HL-60 (cell line): Measurements from ENCODE around the gene CBX6.

Experiments
- DNase-seq, 2 experiments: peaks; one replicate each; pipeline ENCODE4 v3.0.0-alpha.2; 2010 to 2020; ENCODE audit warnings: low read depth in 1 of 2, low spot score in 1 of 2
- H3K27ac ChIP-seq: fragments of 250-450 bp; sonication (Bioruptor Pico); replicated peaks from 2 replicates; pipeline ENCODE4 v1.5.1; 2020; ENCODE audit warnings: mild to moderate bottlenecking, moderate library complexity
- H3K27me3 ChIP-seq: fragments of 250-450 bp; sonication (Bioruptor Pico); 2 replicates; pipeline ENCODE4 v1.5.1; 2021; ENCODE audit warnings: mild to moderate bottlenecking, moderate library complexity; ENCODE audit not compliant: insufficient read depth, poor library complexity, severe bottlenecking
- H3K4me3 ChIP-seq: replicated peaks from 2 replicates; pipeline ENCODE4 v1.5.1; 2011; ENCODE audit warnings: mild to moderate bottlenecking, control low read depth, low read length; ENCODE audit not compliant: insufficient read depth
- GABPA ChIP-seq: IDR thresholded peaks from 2 replicates; pipeline ENCODE4 v1.6.1; 2012; ENCODE audit warnings: low read depth
- POLR2AphosphoS5 ChIP-seq: IDR thresholded peaks from 2 replicates; pipeline ENCODE4 v1.6.1; 2012; ENCODE audit warnings: low read depth
- REST ChIP-seq: IDR thresholded peaks from 2 replicates; pipeline ENCODE4 v1.6.1; 2012; ENCODE audit warnings: low read depth; ENCODE audit not compliant: insufficient replicate concordance
- SPI1 ChIP-seq: IDR thresholded peaks from 2 replicates; pipeline ENCODE4 v1.6.1; 2012; ENCODE audit warnings: low read depth, mild to moderate bottlenecking, borderline replicate concordance
- TF ChIP-seq, protein P1 (sequence below): IDR thresholded peaks from one replicate; pipeline ENCODE4 v1.5.1; 2011; ENCODE audit warnings: low read length, control low read depth, inconsistent platforms; ENCODE audit not compliant: insufficient read depth

CBX6 gene

DNA sequence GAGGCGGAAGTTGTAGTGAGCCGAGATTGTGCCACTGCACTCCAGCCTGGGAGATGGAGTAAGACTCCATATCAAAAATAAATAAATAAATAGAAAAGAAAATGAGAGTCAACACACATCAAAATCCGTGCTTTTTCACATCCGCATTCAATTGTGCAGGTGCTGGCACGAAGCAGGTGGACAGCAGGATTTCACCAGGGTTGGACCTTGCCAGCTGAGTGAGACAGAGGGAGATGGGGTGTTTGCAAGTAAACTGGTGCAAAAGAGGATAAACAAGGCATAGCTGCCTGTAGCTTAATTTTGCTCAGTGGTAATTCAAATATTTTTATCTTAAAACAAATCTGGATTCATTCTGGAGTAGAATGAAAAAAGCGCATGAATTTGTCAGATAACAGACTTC lies 54.8 kb downstream of the CBX6 start:
- Histone ChIP-seq H3K27ac (no peak overlapping the region), H3K27me3 (no peaks in the 10 kb centered on the region), H3K4me3 (no peak overlapping the region)
- TF ChIP-seq, protein P1, sequence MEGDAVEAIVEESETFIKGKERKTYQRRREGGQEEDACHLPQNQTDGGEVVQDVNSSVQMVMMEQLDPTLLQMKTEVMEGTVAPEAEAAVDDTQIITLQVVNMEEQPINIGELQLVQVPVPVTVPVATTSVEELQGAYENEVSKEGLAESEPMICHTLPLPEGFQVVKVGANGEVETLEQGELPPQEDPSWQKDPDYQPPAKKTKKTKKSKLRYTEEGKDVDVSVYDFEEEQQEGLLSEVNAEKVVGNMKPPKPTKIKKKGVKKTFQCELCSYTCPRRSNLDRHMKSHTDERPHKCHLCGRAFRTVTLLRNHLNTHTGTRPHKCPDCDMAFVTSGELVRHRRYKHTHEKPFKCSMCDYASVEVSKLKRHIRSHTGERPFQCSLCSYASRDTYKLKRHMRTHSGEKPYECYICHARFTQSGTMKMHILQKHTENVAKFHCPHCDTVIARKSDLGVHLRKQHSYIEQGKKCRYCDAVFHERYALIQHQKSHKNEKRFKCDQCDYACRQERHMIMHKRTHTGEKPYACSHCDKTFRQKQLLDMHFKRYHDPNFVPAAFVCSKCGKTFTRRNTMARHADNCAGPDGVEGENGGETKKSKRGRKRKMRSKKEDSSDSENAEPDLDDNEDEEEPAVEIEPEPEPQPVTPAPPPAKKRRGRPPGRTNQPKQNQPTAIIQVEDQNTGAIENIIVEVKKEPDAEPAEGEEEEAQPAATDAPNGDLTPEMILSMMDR, result no peak
- TF ChIP-seq POLR2AphosphoS5 (no peak), REST (no peak), SPI1 (no peak), GABPA (no peak)
- no peak for DNase-seq

- TF ChIP-seq, protein P1, result no peak
- TF ChIP-seq POLR2AphosphoS5 (no peak), REST (no peak), SPI1 (no peak), GABPA (no peak)
- DNase-seq, result no peak
Observed at GRCh38 chr22:38815842-38816241, 56.2 kb downstream of the CBX6 start.

More at GRCh38 chr22:38815842-38816241, 56.2 kb downstream of the CBX6 start:
- Histone ChIP-seq H3K27me3 (no peaks in the 10 kb centered on the region), H3K4me3 (no peak overlapping the region), H3K27ac (no peak overlapping the region)
